GM19324 (cell line): ENCODE data around the gene BSND.
A peak's percentile ranks its signal among the peaks of the same experiment; 100 is the strongest.
"Not testable (repeated sequence)": the region's sequence is repeated elsewhere in the genome, so short reads cannot be mapped to it uniquely, and the experiment has no call there.

ENCODE experiments used
- ATAC-seq: cut with Tn5 transposase; IDR thresholded peaks from one replicate; pipeline ENCODE4 v1.9.1; 2021; ENCODE audit warnings: mild to moderate bottlenecking, moderate library complexity; ENCODE audit not compliant: unreplicated experiment, low FRiP score

The BSND gene

GRCh38 chr1:55015123-55015522, 16.4 kb downstream of the BSND start:
- no peak for ATAC-seq

DNA sequence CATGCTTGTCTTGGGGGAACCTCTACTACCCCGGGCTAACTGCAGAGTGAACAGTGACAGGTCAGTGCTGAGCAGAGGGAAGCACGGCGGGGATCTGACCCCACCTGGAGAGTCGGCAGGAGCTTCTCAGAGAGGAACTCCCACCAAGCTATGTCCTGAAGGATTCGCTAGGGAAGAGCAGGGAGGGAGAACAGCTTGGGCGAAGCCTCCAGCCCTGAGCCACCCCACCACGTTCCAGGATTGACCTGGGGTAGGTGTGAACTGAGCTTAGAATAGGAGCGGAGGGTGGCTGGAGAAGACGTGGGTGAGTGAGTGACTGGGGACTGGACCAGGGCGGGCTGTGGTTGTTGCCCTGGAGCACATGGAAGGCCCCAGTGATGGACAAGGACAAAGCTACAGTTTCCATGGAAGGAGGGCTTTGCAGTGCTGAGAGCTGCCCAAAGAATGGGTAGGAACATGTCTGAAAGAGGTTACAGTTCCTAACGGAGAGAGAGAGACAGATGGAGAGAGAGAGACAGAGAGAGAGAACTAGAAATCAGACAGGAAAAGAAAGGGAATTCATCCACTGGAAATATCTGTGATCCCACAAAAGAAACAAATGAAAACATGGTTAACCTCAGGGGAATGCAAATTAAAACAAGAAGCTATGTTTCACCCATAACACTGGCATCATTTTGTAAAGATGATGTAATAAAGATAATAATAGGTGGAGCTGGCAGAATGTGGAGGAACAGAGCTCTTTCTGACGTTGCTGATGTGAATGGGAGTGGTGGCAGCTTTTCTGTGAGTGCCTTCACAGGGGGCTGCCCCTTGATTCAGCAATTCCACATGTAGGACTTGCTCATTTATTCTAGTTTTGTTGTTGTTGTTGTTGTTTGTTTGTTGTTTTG, 17.2 kb downstream of the BSND start:
- ATAC-seq = no peak

DNA sequence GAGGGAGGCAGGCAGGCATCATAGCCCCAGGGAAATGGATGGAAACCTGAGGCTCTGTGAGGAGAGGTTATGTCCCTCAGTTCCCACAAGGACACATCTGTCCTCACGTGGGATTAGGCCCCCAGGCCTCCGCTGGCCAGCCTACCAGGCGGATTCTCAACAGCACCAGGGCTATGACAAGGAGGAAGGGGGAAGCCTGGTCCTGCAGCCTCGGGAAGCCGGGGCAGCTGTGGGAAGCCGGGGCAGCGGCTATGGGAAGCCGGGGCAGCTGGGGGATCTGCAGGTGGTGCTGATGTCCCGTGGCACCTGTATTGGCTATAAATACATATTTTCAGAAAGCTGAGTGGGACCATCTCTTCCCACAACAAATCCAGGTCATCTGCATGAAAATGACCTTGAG, 19.7 kb downstream of the BSND start:
- ATAC-seq = no peak

GRCh38 chr1:55021942-55022546, 23.3 kb downstream of the BSND start:
- peak; percentile 59 for ATAC-seq

GRCh38 chr1:55024163-55024562, 25.4 kb downstream of the BSND start:
- ATAC-seq = not testable (repeated sequence)

DNA sequence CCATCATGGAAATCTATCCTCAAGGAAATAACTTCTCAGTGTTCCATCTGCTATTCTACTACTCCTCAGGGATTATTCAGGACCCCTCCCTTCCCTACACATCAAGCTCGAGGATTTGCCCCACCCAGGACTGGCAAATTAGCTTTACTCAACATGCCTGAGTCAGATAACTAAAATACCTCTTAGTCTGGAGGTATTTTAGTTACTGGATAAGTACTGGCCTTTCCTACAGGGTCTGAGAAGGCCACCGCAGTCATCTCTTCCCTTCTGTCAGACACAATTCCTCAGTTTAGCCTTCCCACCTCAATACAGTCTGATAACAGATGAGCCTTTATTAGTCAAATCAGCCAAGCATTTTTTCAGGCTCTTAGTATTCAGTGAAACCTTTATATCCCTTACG, 27.9 kb downstream of the BSND start:
- not testable (repeated sequence) for ATAC-seq

DNA sequence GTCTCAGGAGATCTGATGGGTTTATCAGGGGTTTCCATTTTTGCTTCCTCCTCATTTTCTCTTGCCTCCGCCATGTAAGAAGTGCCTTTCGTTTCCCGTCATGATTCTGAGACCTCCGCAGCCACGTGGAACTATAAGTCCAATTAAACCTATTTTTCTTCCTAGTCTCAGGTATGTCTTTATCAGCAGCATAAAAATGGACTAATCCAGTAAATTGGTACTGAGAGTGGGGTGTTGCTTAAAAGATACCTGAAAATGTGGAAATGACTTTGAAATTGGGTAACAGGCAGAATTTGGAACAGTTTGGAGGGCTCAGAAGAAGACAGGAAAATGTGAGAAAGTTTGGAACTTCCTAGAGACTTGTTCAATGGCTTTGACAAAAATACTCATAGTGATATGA, 32.4 kb downstream of the BSND start:
- ATAC-seq = not testable (repeated sequence)

GRCh38 chr1:55033265-55033614, 34.5 kb downstream of the BSND start:
- no peak for ATAC-seq

GRCh38 chr1:55034476-55035133, 35.9 kb downstream of the BSND start:
- no peak for ATAC-seq

GRCh38 chr1:55035904-55036303, 37.2 kb downstream of the BSND start:
- ATAC-seq = no peak

DNA sequence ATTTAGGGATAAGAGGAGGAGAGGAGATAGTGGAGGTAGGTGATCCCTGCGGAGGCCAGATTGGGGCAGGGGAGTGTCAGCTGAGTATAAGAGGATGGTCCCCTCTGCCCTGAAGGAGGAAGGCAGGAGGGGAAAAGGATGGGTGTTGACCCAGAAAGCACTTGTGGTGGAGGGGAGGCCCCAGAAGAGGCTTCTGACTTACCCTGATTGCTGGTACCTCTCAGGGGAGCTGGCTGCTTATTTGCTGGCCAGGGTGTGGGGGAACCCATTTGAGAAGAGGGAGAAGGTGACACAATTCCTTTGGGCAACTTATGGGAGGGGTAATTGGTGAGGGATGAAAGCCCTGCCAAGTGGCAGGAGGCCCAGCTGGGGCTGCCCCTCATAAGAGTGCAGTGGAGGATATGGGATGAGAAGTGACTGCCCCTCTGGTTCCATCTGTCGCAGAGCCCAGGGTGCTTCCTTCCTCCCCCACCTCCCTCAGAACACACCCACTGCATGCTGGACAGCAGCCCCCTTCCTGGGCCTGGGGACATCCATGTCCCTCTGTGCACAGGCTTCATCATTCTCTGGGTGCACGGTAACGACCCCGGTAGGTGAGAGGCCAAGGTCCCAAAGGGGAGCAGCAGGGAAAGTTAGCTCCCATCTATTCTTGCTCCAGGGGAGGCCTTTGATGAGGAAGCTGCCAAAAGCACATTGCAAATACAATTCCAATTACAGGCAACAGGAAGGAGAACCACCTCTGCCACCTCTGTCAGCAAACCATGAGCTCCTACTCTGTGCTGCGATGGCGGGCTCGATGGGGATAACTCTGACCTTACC, 39.2 kb downstream of the BSND start:
- no peak for ATAC-seq

- no peak for ATAC-seq
Observed at GRCh38 chr1:55038552-55038838, 39.8 kb downstream of the BSND start.

- ATAC-seq = no peak
Observed at GRCh38 chr1:55038974-55039341, 40.2 kb downstream of the BSND start.

DNA sequence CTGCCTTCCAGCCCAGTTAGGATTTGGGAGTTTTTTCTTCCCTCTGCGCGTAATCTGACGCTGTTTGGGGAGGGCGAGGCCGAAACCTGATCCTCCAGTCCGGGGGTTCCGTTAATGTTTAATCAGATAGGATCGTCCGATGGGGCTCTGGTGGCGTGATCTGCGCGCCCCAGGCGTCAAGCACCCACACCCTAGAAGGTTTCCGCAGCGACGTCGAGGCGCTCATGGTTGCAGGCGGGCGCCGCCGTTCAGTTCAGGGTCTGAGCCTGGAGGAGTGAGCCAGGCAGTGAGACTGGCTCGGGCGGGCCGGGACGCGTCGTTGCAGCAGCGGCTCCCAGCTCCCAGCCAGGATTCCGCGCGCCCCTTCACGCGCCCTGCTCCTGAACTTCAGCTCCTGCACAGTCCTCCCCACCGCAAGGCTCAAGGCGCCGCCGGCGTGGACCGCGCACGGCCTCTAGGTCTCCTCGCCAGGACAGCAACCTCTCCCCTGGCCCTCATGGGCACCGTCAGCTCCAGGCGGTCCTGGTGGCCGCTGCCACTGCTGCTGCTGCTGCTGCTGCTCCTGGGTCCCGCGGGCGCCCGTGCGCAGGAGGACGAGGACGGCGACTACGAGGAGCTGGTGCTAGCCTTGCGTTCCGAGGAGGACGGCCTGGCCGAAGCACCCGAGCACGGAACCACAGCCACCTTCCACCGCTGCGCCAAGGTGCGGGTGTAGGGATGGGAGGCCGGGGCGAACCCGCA, 40.8 kb downstream of the BSND start, which contains the start of gene PCSK9:
TSS of gene PCSK9 (plus strand) at position 207 of the 741 bp plus-strand sequence. CDS start at position 497, 290 bp downstream.
- ATAC-seq = no peak

GRCh38 chr1:55040083-55040932, 41.6 kb downstream of the BSND start:
- no peak for ATAC-seq

DNA sequence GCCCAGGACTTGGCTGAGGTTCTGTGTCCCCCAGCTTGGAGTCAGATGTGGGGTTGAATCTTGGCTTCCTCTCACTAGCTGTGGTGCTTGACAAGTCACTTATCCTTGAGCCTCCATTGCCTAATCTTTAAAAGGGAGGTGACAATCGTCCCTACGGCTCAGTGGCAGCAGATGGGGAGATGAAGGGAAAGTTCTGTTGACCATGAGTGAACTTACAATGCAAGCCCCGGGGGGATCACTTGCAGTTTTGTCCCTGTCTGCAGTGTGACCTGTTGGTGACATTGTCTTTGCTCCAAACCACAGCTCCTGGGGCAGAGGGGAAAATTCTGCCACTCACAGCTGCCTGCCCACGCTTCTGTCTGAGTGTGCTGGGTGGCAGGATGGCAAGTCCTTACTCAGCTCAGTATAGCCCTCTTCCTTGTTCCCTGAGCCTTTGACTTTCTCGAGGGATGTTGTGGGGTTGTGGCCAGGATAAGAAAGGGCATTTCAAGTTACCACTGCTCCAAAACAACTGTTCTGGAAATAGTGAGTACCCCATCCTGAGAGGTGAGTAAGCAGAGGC, 42.3 kb downstream of the BSND start:
- ATAC-seq = no peak

GRCh38 chr1:55041613-55042012, 42.9 kb downstream of the BSND start:
- no peak for ATAC-seq

- no peak for ATAC-seq
Observed at GRCh38 chr1:55043011-55043410, 44.3 kb downstream of the BSND start.

DNA sequence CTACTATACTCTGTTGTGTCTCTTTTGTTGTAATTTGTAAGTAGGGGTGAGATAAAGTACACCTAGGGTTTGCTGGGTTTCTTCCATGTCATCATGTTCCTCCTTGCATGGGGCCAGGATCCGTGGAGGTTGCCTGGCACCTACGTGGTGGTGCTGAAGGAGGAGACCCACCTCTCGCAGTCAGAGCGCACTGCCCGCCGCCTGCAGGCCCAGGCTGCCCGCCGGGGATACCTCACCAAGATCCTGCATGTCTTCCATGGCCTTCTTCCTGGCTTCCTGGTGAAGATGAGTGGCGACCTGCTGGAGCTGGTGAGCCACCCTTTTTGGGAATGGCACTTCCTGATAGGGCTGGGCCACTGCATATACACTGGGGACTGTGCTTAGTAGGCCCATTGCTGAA, 45.0 kb downstream of the BSND start:
- ATAC-seq = no peak
